GM12801 (cell line): Measurements from ENCODE around the gene POLA1.

Experiments used
- CTCF ChIP-seq: IDR thresholded peaks from one replicate; pipeline ENCODE4 v1.5.1; 2011; ENCODE audit warnings: control low read depth; ENCODE audit not compliant: insufficient read length; ENCODE audit errors: extremely low read depth

POLA1 gene

GRCh38 chrX:24703185-24703494 lies 9.4 kb downstream of the POLA1 start:
- TF ChIP-seq CTCF = no peak

- TF ChIP-seq CTCF = no peak
Observed at GRCh38 chrX:24718771-24719170, 25.1 kb downstream of the POLA1 start.

- no peak for TF ChIP-seq CTCF
Observed at GRCh38 chrX:24720036-24720435, 26.3 kb downstream of the POLA1 start.

- TF ChIP-seq CTCF = no peak
Observed at GRCh38 chrX:24728530-24728929, 34.8 kb downstream of the POLA1 start.

GRCh38 chrX:24732766-24733500 lies 39.2 kb downstream of the POLA1 start:
- no peak for TF ChIP-seq CTCF

- no peak for TF ChIP-seq CTCF
Observed at GRCh38 chrX:24741330-24741729, 47.6 kb downstream of the POLA1 start.

- no peak for TF ChIP-seq CTCF
Observed at GRCh38 chrX:24748196-24748595, 54.5 kb downstream of the POLA1 start.

- no peak for TF ChIP-seq CTCF
Observed at GRCh38 chrX:24759786-24760185, 66.1 kb downstream of the POLA1 start.
